HCT116 (cell line): ENCODE results near the gene LIPK. TPM values are rescaled to one million over a fixed set of nuclear protein-coding genes. Genes with fewer than 3 reads are reported as not detected.

Experiments
- ATAC-seq: fragments of 200-7000 bp; cut with Tn5 transposase; 2 replicates; pipeline ENCODE4 v1.9.1; 2020; ENCODE audit warnings: mild to moderate bottlenecking, moderate library complexity
- BruUV-seq: library from RNA; stranded (reverse); fragments of 400-500 nt; replicated peaks from 2 replicates; lab custom pipeline; 2021; lab: Mats Ljungman, UMichigan
- CTCF ChIA-PET: fragments of 300-600 bp; sonication (Branson Sonifier 250); formaldehyde crosslinking; loops from one replicate; lab custom pipeline; 2021; ENCODE audit warnings: antibody characterized with exemption; lab: Charles Lee
- POLR2A ChIA-PET: fragments of 300-600, 350-600 bp; sonication (Branson Sonifier 250); formaldehyde crosslinking; loops from one replicate; lab custom pipeline; 2021; ENCODE audit warnings: antibody characterized with exemption; lab: Charles Lee
- RAD21 ChIA-PET, 2 experiments: fragments of 300-600 bp; sonication (Branson Sonifier 250); formaldehyde crosslinking; loops; one replicate each; lab custom pipeline; 2023; ENCODE audit warnings: low total read pairs in 2 of 2; ENCODE audit not compliant: uncharacterized antibody in 2 of 2, unreplicated experiment in 2 of 2, low non-redundant PET in 1 of 2; lab: Charles Lee
- DNase-seq: peaks from one replicate; pipeline ENCODE4 v3.0.0-alpha.2; 2010; ENCODE audit warnings: low read depth, low spot score
- H2AFZ ChIP-seq: fragments of 200-600 bp; shearing (Covaris generic), sonication (generic); 2 replicates; pipeline ENCODE4 v1.6.1; 2017; ENCODE audit warnings: low read depth, mixed run types, mixed read lengths, antibody characterized with exemption, low read length; ENCODE audit not compliant: poor library complexity, severe bottlenecking
- H3K27ac ChIP-seq: 2 replicates; pipeline ENCODE4 v1.5.1; 2012; ENCODE audit warnings: low read depth, low read length
- H3K27me3 ChIP-seq: fragments of 200-600 bp; sonication (generic); 2 replicates; pipeline ENCODE4 v1.6.1; 2016; ENCODE audit warnings: mixed run types, low read length, mixed read lengths; ENCODE audit not compliant: insufficient read depth
- H3K36me3 ChIP-seq, 2 experiments: fragments of 200-500 bp in 1 of 2; fragments of 200-600 bp in 1 of 2; sonication (Bioruptor generic) in 1 of 2; sonication (generic) in 1 of 2; 2 replicates each; pipeline versions ENCODE4 v1.5.1 to v1.6.1; 2014 to 2016; ENCODE audit warnings: low read length in 2 of 2, inconsistent platforms in 1 of 2, mixed read lengths in 1 of 2, mixed run types in 1 of 2; ENCODE audit not compliant: insufficient read depth in 2 of 2, control insufficient read depth in 1 of 2
- H3K4me1 ChIP-seq, 2 experiments: fragments of 200-600 bp in 1 of 2; sonication (generic) in 1 of 2; 2 replicates each; pipeline versions ENCODE4 v1.5.1 to v1.6.1; 2012 to 2017; ENCODE audit warnings: low read length in 2 of 2, inconsistent platforms in 1 of 2, mild to moderate bottlenecking in 1 of 2, mixed read lengths in 1 of 2, mixed run types in 1 of 2, moderate library complexity in 1 of 2; ENCODE audit not compliant: insufficient read depth in 2 of 2, control insufficient read depth in 1 of 2
- H3K4me2 ChIP-seq: fragments of 200-600 bp; sonication (generic); 2 replicates; pipeline ENCODE4 v1.6.1; 2017; ENCODE audit warnings: mixed run types, low read length, mixed read lengths
- H3K4me3 ChIP-seq, 2 experiments: fragments of 200-600 bp in 1 of 2; sonication (generic) in 1 of 2; replicated peaks in 1 of 2; 2 replicates each; pipeline ENCODE4 v1.5.1; 2011 to 2016; ENCODE audit warnings: low read length in 2 of 2, control low read depth in 1 of 2, low read depth in 1 of 2, mild to moderate bottlenecking in 1 of 2, mixed read lengths in 1 of 2, mixed run types in 1 of 2
- H3K79me2 ChIP-seq: fragments of 200-600 bp; sonication (generic); 2 replicates; pipeline ENCODE4 v1.6.1; 2017; ENCODE audit warnings: mild to moderate bottlenecking, mixed run types, low read length, moderate library complexity, mixed read lengths; ENCODE audit not compliant: insufficient read depth
- H3K9ac ChIP-seq: fragments of 200-600 bp; sonication (generic); 2 replicates; pipeline ENCODE4 v1.6.1; 2016; ENCODE audit warnings: low read length, mixed read lengths
- H3K9me2 ChIP-seq: fragments of 200-600 bp; sonication (generic), shearing (Covaris generic); 2 replicates; pipeline ENCODE4 v1.6.1; 2017; ENCODE audit warnings: mixed run types, mild to moderate bottlenecking, moderate library complexity; ENCODE audit not compliant: insufficient read depth
- H3K9me3 ChIP-seq, 2 experiments: fragments of 200-500 bp in 1 of 2; fragments of 200-600 bp in 1 of 2; sonication (Bioruptor generic) in 1 of 2; sonication (generic) in 1 of 2; 2 replicates each; pipeline ENCODE4 v1.6.1; 2014 to 2017; ENCODE audit warnings: low read length in 2 of 2, mixed read lengths in 2 of 2, inconsistent platforms in 1 of 2, low read depth in 1 of 2, mild to moderate bottlenecking in 1 of 2, mixed run types in 1 of 2, moderate library complexity in 1 of 2; ENCODE audit not compliant: control insufficient read depth in 1 of 2, insufficient read depth in 1 of 2
- H4K20me1 ChIP-seq: fragments of 200-600 bp; sonication (generic), shearing (Covaris generic); 2 replicates; pipeline ENCODE4 v1.6.1; 2017; ENCODE audit warnings: mixed run types, mild to moderate bottlenecking, moderate library complexity; ENCODE audit not compliant: insufficient read depth
- CEBPB ChIP-seq: IDR thresholded peaks from 2 replicates; pipeline ENCODE4 v1.6.1; 2012; ENCODE audit warnings: low read depth
- EGR1 ChIP-seq: IDR thresholded peaks from 2 replicates; pipeline ENCODE4 v1.6.1; 2012; ENCODE audit warnings: low read depth
- ELF1 ChIP-seq: IDR thresholded peaks from 2 replicates; pipeline ENCODE4 v1.6.1; 2012; ENCODE audit warnings: low read depth, borderline replicate concordance
- EZH2phosphoT487 ChIP-seq: fragments of 200-600 bp; IDR thresholded peaks from 2 replicates; pipeline ENCODE4 v1.6.1; 2018; ENCODE audit warnings: antibody characterized with exemption, borderline replicate concordance
- FOSL1 ChIP-seq: IDR thresholded peaks from 2 replicates; pipeline ENCODE4 v1.6.1; 2012; ENCODE audit warnings: low read depth
- JUND ChIP-seq: IDR thresholded peaks from 2 replicates; pipeline ENCODE4 v1.6.1; 2012
- POLR2A ChIP-seq: IDR thresholded peaks from 2 replicates; pipeline ENCODE4 v1.7.0; 2011; ENCODE audit warnings: borderline replicate concordance; ENCODE audit not compliant: insufficient read depth, insufficient read length; ENCODE audit errors: extremely low read depth
- POLR2AphosphoS5 ChIP-seq: IDR thresholded peaks from 2 replicates; pipeline ENCODE4 v1.6.1; 2011; ENCODE audit warnings: mild to moderate bottlenecking, low read depth, low read length, moderate library complexity
- RAD21 ChIP-seq: IDR thresholded peaks from 2 replicates; pipeline ENCODE4 v1.6.1; 2012; ENCODE audit warnings: low read depth, mild to moderate bottlenecking
- SRF ChIP-seq: IDR thresholded peaks from 2 replicates; pipeline ENCODE4 v1.6.1; 2012; ENCODE audit warnings: low read depth
- intact Hi-C: fragments of 100-400 bp; cut with micrococcal nuclease; formaldehyde crosslinking; loops from 2 replicates; pipeline ENCODE4 v1.10.0; 2022
- total RNA-seq: library from RNA; stranded (reverse); gene quantifications from one replicate; pipeline ENCODE4 v1.2.1, GENCODE V29; 2021; ENCODE audit not compliant: unreplicated experiment
- TF ChIP-seq, protein P1 (sequence below), 3 experiments: fragments of 200-600 bp in 1 of 3; sonication (generic) in 1 of 3; IDR thresholded peaks in 2 of 3; conservative IDR thresholded peaks in 1 of 3; 2 replicates each; pipeline ENCODE4 v1.5.1; 2012 to 2017; ENCODE audit warnings: low read depth in 2 of 3, low read length in 2 of 3, antibody characterized with exemption in 1 of 3, borderline replicate concordance in 1 of 3, control low read depth in 1 of 3, mild to moderate bottlenecking in 1 of 3, mixed read lengths in 1 of 3, mixed run types in 1 of 3, moderate library complexity in 1 of 3; ENCODE audit not compliant: insufficient read depth in 1 of 3
- TF ChIP-seq, protein P2 (sequence below): IDR thresholded peaks from 2 replicates; pipeline ENCODE4 v1.6.1; 2011; ENCODE audit warnings: mild to moderate bottlenecking, low read length, moderate library complexity; ENCODE audit not compliant: insufficient replicate concordance; ENCODE audit errors: extremely low read depth

LIPK gene
- total RNA-seq, 1 experiment from 2014 or later, result not detected

DNA sequence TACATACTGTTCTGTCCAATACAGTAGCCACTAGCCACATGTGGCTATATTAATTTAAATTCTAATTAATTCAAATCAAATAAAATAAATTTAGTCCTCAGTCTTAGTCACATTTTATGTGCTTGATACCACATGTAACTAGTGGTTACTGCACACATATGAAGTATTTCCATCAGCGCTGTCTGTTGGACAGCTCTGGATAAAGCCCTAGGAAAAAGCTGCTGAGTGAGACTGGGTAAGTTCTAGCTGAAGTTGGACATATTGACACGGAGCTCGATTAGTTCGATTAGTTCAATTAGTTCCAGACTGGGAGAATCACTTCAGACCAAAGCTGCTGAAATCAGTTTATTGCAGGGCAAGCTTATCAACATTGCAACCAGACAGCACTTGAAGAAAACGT is 81.4 kb downstream of the LIPK start:
- H3K27ac ChIP-seq, result no peak overlapping the region
- intact Hi-C loops, result no loop called here
- TF ChIP-seq SRF (no peak), CEBPB (no peak), POLR2A (no peak), POLR2AphosphoS5 (no peak)
- TF ChIP-seq, all 23 proteins: peak for 0
- Histone ChIP-seq H3K27me3 (no peaks in the 10 kb centered on the region), H3K36me3 (no peaks in the 10 kb centered on the region), H2AFZ (no peak overlapping the region), H3K9me2 (no peaks in the 10 kb centered on the region; the same call in 1 of the 2 replicates), H3K4me3 (no peak overlapping the region), H3K79me2 (no peaks in the 10 kb centered on the region), H4K20me1 (no peaks in the 10 kb centered on the region), H3K4me1 (no peaks in the 10 kb centered on the region), H3K9ac (no peak overlapping the region), H3K9me3 (no peaks in the 10 kb centered on the region), H3K4me2 (no peak overlapping the region)
- no TSS peak for BruUV-seq
- ChIA-PET CTCF (no interaction called here), RAD21 (no interaction called here), POLR2A (no interaction called here)
- DNase-seq, result no peak
- no peak for ATAC-seq

DNA sequence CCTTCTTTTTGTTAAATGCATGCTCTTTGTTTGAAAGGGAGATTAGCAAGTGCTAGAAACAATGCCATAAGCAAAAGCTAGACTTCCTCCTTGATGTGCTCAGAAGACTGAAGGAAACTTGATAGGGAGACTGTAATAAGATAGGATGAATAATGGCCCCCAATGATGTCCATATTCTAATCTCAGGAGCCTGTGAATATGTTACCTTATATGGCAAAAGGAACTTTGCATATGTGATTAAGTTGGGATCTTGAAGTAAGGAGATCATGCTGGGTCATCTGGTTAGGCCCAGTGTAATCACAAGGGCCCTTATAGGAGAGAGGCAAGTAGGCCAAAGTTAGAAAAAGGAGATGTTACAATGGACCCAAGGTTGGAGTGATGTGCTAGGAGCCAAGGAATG is 82.9 kb downstream of the LIPK start:
- H3K4me3 ChIP-seq, result no peak overlapping the region
- TF ChIP-seq JUND (no peak), RAD21 (no peak), ELF1 (no peak), CEBPB (no peak), EZH2phosphoT487 (no peak), FOSL1 (no peak), EGR1 (no peak)
- TF ChIP-seq, protein P1, sequence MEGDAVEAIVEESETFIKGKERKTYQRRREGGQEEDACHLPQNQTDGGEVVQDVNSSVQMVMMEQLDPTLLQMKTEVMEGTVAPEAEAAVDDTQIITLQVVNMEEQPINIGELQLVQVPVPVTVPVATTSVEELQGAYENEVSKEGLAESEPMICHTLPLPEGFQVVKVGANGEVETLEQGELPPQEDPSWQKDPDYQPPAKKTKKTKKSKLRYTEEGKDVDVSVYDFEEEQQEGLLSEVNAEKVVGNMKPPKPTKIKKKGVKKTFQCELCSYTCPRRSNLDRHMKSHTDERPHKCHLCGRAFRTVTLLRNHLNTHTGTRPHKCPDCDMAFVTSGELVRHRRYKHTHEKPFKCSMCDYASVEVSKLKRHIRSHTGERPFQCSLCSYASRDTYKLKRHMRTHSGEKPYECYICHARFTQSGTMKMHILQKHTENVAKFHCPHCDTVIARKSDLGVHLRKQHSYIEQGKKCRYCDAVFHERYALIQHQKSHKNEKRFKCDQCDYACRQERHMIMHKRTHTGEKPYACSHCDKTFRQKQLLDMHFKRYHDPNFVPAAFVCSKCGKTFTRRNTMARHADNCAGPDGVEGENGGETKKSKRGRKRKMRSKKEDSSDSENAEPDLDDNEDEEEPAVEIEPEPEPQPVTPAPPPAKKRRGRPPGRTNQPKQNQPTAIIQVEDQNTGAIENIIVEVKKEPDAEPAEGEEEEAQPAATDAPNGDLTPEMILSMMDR (IDR thresholded peaks at IDR 0.05 in 2 of 3, conservative IDR thresholded peaks at IDR 0.05 in 1 of 3; ENCODE audit: borderline replicate concordance in 1 of 3, insufficient read depth in 1 of 3, low read depth in 2 of 3, low read length in 2 of 3), result no peak
- TF ChIP-seq, protein P2, sequence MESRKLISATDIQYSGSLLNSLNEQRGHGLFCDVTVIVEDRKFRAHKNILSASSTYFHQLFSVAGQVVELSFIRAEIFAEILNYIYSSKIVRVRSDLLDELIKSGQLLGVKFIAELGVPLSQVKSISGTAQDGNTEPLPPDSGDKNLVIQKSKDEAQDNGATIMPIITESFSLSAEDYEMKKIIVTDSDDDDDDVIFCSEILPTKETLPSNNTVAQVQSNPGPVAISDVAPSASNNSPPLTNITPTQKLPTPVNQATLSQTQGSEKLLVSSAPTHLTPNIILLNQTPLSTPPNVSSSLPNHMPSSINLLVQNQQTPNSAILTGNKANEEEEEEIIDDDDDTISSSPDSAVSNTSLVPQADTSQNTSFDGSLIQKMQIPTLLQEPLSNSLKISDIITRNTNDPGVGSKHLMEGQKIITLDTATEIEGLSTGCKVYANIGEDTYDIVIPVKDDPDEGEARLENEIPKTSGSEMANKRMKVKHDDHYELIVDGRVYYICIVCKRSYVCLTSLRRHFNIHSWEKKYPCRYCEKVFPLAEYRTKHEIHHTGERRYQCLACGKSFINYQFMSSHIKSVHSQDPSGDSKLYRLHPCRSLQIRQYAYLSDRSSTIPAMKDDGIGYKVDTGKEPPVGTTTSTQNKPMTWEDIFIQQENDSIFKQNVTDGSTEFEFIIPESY, result no peak
- H3K9me3 ChIP-seq, result no peaks in the 10 kb centered on the region
- no peak overlapping the region for H3K27ac ChIP-seq
- H3K4me2 ChIP-seq, result no peak overlapping the region
- no TSS peak for BruUV-seq
- no peaks in the 10 kb centered on the region for H3K36me3 ChIP-seq
- ATAC-seq (no peak), DNase-seq (no peak)
- H3K79me2 ChIP-seq, result no peaks in the 10 kb centered on the region
- H2AFZ ChIP-seq, result no peak overlapping the region
- no peaks in the 10 kb centered on the region for H3K9me2 ChIP-seq
- no peaks in the 10 kb centered on the region for H4K20me1 ChIP-seq
- no peaks in the 10 kb centered on the region for H3K27me3 ChIP-seq
- RAD21 ChIA-PET, result no interaction called here
- POLR2A ChIA-PET, result no interaction called here
- H3K9ac ChIP-seq, result no peak overlapping the region
- intact Hi-C loops, result no loop called here
- CTCF ChIA-PET, result no interaction called here
- peaks cover 5% of the 10 kb centered on the region in 2 experiments; a peak in 3 of 4 replicates for H3K4me1 ChIP-seq
